Thymus (tissue), 11 donors: ENCODE measurements around the gene TXNRD1. TPM values are rescaled to one million over a fixed set of nuclear protein-coding genes. Genes with fewer than 3 reads are reported as not detected.
"Not testable (repeated sequence)": the region's sequence is repeated elsewhere in the genome, so short reads cannot be mapped to it uniquely, and the experiment has no call there.

ENCODE experiments used
- DNase-seq, 9 donors: peaks; one replicate each; pipeline ENCODE4 v3.0.0-alpha.2; 2013; ENCODE audit warnings: low spot score in 9 of 9, low read depth in 6 of 9, missing footprints in 1 of 9
- H3K27ac ChIP-seq, 2 donors: one replicate each; pipeline ENCODE4 v1.5.1; 2013; ENCODE audit warnings: control low read depth in 1 of 2, low read depth in 1 of 2, low read length in 1 of 2, mild to moderate bottlenecking in 1 of 2, moderate library complexity in 1 of 2
- H3K27me3 ChIP-seq, 2 donors: one replicate each; pipeline ENCODE4 v1.5.1; 2013; ENCODE audit warnings: low read length in 1 of 2; ENCODE audit not compliant: control insufficient read depth in 2 of 2, insufficient read depth in 1 of 2
- H3K36me3 ChIP-seq, 2 donors: one replicate each; pipeline ENCODE4 v1.5.1; 2013; ENCODE audit warnings: low read length in 1 of 2, mild to moderate bottlenecking in 1 of 2, moderate library complexity in 1 of 2; ENCODE audit not compliant: control insufficient read depth in 2 of 2, insufficient read depth in 2 of 2
- H3K4me1 ChIP-seq, 2 donors: one replicate each; pipeline ENCODE4 v1.5.1; 2013; ENCODE audit warnings: low read length in 2 of 2; ENCODE audit not compliant: control insufficient read depth in 2 of 2, insufficient read depth in 2 of 2
- H3K4me3 ChIP-seq, 2 donors: one replicate each; pipeline ENCODE4 v1.5.1; 2013; ENCODE audit warnings: low read length in 2 of 2, control low read depth in 1 of 2, mild to moderate bottlenecking in 1 of 2
- H3K9me3 ChIP-seq, 2 donors: one replicate each; pipeline ENCODE4 v1.5.1; 2013; ENCODE audit warnings: low read length in 1 of 2, mild to moderate bottlenecking in 1 of 2; ENCODE audit not compliant: control insufficient read depth in 2 of 2, insufficient read depth in 1 of 2
- WGBS: extraction: QIAGEN DNeasy Blood & Tissue Kit; methylation state at CpG from one replicate; pipeline ENCODE4 v1.1.7; 2013; 5-methylcytosine and 5-hydroxymethylcytosine counted together
- polyA plus RNA-seq: library from polyadenylated mRNA; stranded (reverse); fragments of 200-250 nt; gene quantifications from one replicate; pipeline ENCODE4 v1.2.3, GENCODE V29; 2013
- total RNA-seq: library from RNA; stranded (reverse); fragments of 120-200 nt; gene quantifications from one replicate; pipeline ENCODE4 v1.2.4, GENCODE V29; 2013
- donor health status: healthy.

The TXNRD1 gene
- total and polyA plus RNA-seq, 2 donors: 28.2 to 68.0 TPM

DNA sequence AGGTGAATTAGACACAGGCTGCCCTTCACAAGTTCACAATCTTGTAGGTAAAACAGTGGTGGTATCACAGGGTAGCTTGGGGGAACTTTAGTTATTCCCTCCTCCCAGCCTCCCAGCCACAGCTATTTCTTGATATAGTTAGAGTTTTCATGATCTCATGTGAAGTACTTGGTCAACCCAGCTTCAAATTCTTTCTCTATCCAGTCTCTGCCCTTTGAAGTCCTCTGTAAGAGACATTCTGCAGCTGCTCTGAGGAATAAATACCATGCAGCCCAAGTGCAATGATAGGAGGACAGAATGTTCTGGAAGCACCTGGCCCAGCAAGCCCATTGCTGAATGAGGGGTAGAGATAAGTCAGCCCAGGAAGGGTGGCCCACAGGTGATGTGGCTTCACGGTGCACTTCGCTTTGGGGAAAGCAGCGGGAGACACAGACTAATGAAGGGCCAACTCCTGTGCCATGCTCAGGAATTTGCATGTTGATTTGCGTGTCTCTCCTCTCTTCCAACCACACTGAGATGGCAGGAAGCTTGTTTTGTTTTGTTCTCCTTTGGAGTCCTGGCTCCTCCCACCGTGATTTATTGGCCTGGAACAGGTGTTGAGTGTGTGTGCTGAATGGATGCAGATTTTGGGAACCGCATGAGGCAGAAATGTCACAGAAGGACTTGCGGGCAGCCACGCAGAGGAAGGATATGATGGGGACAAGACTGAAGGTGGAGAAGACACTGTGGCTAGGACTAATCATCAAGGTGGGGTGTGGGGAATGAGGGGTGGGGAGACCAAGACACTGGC, 8.0 kb upstream of the TXNRD1 start:
- Histone ChIP-seq H3K27ac (no peak overlapping the region), H3K4me3 (no peak overlapping the region), H3K4me1 (no peaks in the 10 kb centered on the region), H3K9me3 (no peaks in the 10 kb centered on the region), H3K27me3 (no peaks in the 10 kb centered on the region), H3K36me3 (no peaks in the 10 kb centered on the region)
- no peak for DNase-seq
- 49% methylated on average over 8 of the region's 8 CpGs for WGBS

DNA sequence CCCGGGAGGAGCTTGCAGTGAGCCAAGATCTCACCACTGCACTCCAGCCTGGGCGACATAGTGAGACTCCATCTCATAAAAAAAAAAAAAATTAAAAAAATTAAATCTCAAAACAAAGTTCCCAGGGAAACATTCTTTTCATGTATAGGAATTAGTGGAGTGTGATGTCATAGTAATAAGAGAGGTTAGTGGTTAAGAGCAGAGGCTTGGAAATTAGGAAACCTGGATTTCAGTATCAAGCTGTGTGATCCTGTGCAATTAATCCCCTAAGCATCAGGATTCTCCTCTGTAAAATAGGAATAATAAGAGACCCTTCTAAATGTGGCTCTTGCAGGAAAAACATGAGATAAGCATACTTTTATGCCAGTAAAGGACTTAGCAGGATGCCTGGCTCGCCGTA, 3.1 kb upstream of the TXNRD1 start:
- peaks cover 0 to 17% of the 10 kb centered on the region in 2 donors for H3K27me3 ChIP-seq
- WGBS: 97% methylated on average over 4 of the region's 4 CpGs

DNA sequence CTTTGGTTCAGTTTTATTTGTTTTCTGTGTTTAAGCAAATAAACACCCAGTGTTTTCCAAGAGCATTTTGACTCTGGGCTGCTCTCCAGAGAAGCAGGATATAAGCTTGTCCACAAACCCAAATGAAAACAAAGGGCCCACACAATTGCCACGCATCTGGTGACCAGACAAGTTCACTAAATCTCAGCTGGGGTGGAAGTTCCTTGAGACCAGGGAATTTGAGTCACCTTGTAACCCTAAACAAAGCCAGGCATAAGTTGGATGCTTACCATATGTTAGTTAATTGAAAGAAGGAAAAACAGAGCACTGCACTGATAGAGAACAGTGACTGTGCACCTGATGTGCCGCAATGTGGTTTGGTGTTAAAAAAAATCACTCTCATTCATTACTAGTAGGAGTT, 1.6 kb upstream of the TXNRD1 start:
- Histone ChIP-seq H3K27me3 (peaks cover 0 to 17% of the 10 kb centered on the region in 2 donors), H3K4me3 (no peak overlapping the region), H3K27ac (no peak overlapping the region), H3K36me3 (no peaks in the 10 kb centered on the region), H3K9me3 (peaks cover 0 to 5% of the 10 kb centered on the region in 2 donors), H3K4me1 (peaks cover 5 to 8% of the 10 kb centered on the region in 2 donors)
- 97% methylated on average over 2 of the region's 2 CpGs for WGBS
- no peak for DNase-seq

More for the DNA sequence above, 3.1 kb upstream of the TXNRD1 start:
- no peak for DNase-seq
- Histone ChIP-seq H3K9me3 (peaks cover 0 to 5% of the 10 kb centered on the region in 2 donors), H3K4me1 (peaks cover 5 to 8% of the 10 kb centered on the region in 2 donors), H3K4me3 (no peak overlapping the region), H3K27ac (no peak overlapping the region), H3K36me3 (no peaks in the 10 kb centered on the region)

DNA sequence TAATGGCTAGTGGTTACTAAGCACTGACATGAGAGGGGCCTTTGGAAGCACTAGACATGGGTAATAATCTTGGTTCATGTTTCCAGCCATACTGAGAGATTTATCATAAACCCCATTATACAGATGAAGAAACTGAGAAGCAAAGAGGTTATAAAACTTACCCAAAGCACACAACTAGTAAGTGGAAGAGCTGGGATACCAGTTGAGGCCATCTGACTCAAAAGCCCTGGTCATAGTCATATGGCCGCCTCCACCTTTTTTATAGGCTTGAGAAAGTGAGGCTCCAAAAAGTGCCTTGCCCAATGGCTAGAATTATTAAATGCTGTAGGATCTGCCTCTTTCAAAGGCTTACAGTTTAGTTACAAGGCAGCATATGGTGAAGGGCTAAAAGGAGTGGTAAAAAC, 944 bp downstream of the TXNRD1 start:
- H3K4me1 ChIP-seq: peaks cover 8 to 11% of the 10 kb centered on the region in 2 donors

DNA sequence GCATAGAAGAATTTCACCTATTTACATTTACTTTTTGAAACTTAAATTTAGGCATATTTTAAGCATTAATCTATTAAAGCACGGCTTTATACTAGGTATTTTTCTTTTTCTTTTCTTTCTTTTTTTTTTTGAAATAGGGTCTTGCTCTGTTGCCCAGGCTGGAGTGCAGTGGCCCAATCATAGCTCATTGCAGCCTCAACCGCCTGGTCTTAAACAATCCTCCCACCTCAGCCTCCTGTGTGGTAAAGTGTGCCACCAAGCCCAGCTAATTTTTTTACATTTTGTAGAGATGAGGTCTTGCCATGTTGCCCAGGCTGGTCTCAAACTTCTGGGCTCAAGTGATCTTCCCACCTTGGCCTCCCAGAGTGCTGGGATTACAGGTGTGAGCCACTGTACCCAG, 2.9 kb downstream of the TXNRD1 start:
- DNase-seq, H3K27ac ChIP-seq, H3K4me3 ChIP-seq, H3K36me3 ChIP-seq, H3K9me3 ChIP-seq: not testable (repeated sequence)
- peaks cover 0 to 17% of the 10 kb centered on the region in 2 donors for H3K27me3 ChIP-seq
- peaks cover 8 to 11% of the 10 kb centered on the region in 2 donors for H3K4me1 ChIP-seq
- 98% methylated on average over 2 of the region's 2 CpGs for WGBS

More for the DNA sequence above, 944 bp downstream of the TXNRD1 start:
- Histone ChIP-seq H3K27me3 (peaks cover 0 to 17% of the 10 kb centered on the region in 2 donors), H3K27ac (no peak overlapping the region), H3K36me3 (no peaks in the 10 kb centered on the region), H3K9me3 (peaks cover 0 to 5% of the 10 kb centered on the region in 2 donors), H3K4me3 (peak overlapping the region in 1 of 2 donors; percentile 72)
- WGBS: 100% methylated on average over 1 of the region's 1 CpG
- DNase-seq: no peak

DNA sequence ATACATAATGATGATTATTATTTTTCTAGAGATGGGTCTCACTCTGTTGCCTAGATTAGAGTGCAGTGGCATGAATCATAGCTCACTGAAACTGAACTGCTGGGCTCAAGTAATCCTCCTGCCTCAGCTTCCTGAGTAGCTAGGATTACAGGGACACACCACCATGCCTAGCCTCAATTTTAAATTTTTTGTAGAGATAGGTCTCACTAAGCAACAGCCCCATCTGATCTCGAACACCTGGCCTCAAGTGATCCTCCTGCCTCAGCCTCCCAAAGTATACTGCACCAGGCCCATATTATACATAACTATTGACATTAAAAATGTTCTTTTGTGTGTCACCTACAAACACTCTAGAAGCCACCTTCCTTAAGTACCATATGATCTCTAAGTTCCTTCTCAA, 3.4 kb downstream of the TXNRD1 start:
- Histone ChIP-seq H3K4me3 (no peak overlapping the region), H3K4me1 (peaks cover 8 to 11% of the 10 kb centered on the region in 2 donors), H3K27me3 (peaks cover 0 to 19% of the 10 kb centered on the region in 2 donors), H3K9me3 (peaks cover 0 to 5% of the 10 kb centered on the region in 2 donors), H3K36me3 (no peaks in the 10 kb centered on the region), H3K27ac (no peak overlapping the region)
- 96% methylated on average over 1 of the region's 1 CpG for WGBS
- no peak for DNase-seq

DNA sequence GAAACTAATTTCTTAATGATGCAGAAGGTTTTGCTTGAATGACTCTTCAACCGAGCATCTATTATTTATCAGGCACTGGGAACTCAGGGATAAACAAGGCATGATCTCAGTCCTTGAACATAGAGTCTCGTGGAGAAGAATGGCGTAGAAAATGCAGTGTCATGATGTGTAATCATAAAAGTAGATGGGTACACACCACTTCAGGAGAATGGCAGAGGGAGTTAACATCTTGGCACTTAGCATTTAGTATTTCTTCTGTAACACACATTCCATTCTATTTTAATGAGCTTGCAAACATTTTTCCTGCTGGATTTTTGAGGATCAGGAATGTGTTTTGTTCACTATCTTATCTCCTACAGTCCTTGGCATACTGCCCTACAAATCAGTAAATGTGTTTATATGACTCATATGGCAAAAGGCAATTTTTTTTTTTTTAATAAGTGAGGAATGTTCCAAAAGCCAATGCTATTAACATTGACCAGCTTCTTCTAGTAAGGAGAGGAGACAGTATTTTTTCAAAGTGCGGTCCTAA, 3.8 kb downstream of the TXNRD1 start:
- no peaks in the 10 kb centered on the region for H3K36me3 ChIP-seq
- 78% methylated on average over 4 of the region's 4 CpGs for WGBS
- H3K9me3 ChIP-seq: peaks cover 0 to 5% of the 10 kb centered on the region in 2 donors
- peak in 1 of 9 donors; percentile 2 for DNase-seq
- no peak overlapping the region for H3K4me3 ChIP-seq
- H3K27me3 ChIP-seq: peaks cover 0 to 19% of the 10 kb centered on the region in 2 donors
- no peak overlapping the region for H3K27ac ChIP-seq
- peaks cover 8 to 11% of the 10 kb centered on the region in 2 donors for H3K4me1 ChIP-seq

DNA sequence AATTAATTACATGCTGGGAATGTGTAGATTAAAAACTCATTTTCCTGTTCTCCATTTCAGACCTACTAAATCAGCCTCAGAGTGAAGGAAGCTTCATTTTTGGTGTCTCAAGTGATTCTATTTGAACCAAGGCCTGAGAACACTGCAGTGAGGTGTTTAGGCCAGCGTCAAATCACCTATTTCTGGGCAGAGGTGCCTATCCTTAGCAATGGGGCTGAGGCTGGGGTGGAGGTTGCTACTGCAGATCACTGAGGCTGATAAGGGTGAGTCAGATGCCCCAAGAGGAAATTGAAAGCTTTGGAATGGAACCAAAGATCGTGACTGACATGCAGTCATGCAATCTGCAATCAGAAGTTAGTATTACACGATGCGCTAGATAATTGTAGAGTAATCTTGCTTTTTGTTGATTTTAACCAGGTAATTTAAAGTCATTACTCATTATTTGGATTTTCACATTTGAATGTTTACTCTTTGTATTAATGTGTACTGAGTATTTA, 4.4 kb downstream of the TXNRD1 start:
- no peak overlapping the region for H3K4me3 ChIP-seq
- DNase-seq: peak in 2 of 9 donors; percentile 24 to 27
- H3K27me3 ChIP-seq: peaks cover 0 to 19% of the 10 kb centered on the region in 2 donors
- peaks cover 8 to 11% of the 10 kb centered on the region in 2 donors for H3K4me1 ChIP-seq
- 48% methylated on average over 4 of the region's 4 CpGs for WGBS
- no peaks in the 10 kb centered on the region for H3K36me3 ChIP-seq
- peaks cover 0 to 5% of the 10 kb centered on the region in 2 donors for H3K9me3 ChIP-seq
- no peak overlapping the region for H3K27ac ChIP-seq

DNA sequence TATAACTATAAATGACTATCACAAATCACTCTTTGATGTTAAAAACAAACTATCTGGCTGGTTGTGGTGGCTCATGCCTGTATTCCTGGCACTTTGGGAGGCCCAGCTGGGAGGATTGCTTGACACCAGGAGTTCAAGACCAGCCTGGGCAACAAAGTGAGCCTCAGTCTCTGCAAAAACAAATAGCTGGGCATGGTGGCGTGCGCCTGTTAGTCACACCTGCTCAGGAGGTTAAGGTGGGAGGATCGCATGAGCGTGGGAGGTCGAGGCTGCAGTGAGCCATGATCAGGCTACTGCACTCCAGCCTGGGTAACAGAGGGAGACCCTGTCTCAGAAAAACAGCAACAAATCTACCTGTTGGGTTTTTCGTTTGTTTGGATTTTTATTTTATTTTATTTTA, 5.4 kb downstream of the TXNRD1 start:
- DNase-seq: no peak
- Histone ChIP-seq H3K27me3 (peaks cover 0 to 12% of the 10 kb centered on the region in 2 donors), H3K36me3 (no peaks in the 10 kb centered on the region), H3K27ac (no peak overlapping the region), H3K9me3 (peaks cover 0 to 2% of the 10 kb centered on the region in 2 donors), H3K4me1 (peaks cover 6% of the 10 kb centered on the region in 2 donors), H3K4me3 (no peak overlapping the region)
- WGBS: 95% methylated on average over 6 of the region's 6 CpGs
